OCI-LY1 (cell line): ENCODE data around the gene CHRNB2.

Experiments used
- H2AFZ ChIP-seq: fragments of 200-600 bp; sonication (generic), shearing (Covaris generic); 2 replicates; pipeline ENCODE4 v1.6.0; 2014; ENCODE audit warnings: antibody characterized with exemption, mild to moderate bottlenecking, low read length
- H3F3A ChIP-seq: fragments of 200-600 bp; sonication (generic), shearing (Covaris generic); 2 replicates; pipeline ENCODE4 v1.6.0; 2014; ENCODE audit warnings: mild to moderate bottlenecking, antibody characterized with exemption, low read length, moderate library complexity; ENCODE audit not compliant: insufficient read depth
- H3K27ac ChIP-seq: fragments of 200-600 bp; sonication (generic); 2 replicates; pipeline ENCODE4 v1.5.1; 2014; ENCODE audit warnings: low read length, mixed run types, mild to moderate bottlenecking, low read depth; ENCODE audit not compliant: poor library complexity, severe bottlenecking
- H3K27me3 ChIP-seq: fragments of 200-600 bp; sonication (generic); 2 replicates; pipeline ENCODE4 v1.6.0; 2014; ENCODE audit warnings: antibody characterized with exemption, mild to moderate bottlenecking, low read length, moderate library complexity; ENCODE audit not compliant: insufficient read depth
- H3K36me3 ChIP-seq: fragments of 200-600 bp; sonication (generic); 2 replicates; pipeline ENCODE4 v1.6.1; 2014; ENCODE audit warnings: mild to moderate bottlenecking, antibody characterized with exemption, low read length, moderate library complexity, mixed read lengths; ENCODE audit not compliant: insufficient read depth
- H3K4me1 ChIP-seq: fragments of 200-600 bp; sonication (generic); 2 replicates; pipeline ENCODE4 v1.5.1; 2014; ENCODE audit warnings: mild to moderate bottlenecking, low read length, moderate library complexity; ENCODE audit not compliant: insufficient read depth, severe bottlenecking
- H3K4me2 ChIP-seq: fragments of 200-600 bp; sonication (generic), shearing (Covaris generic); 2 replicates; pipeline ENCODE4 v1.6.1; 2014; ENCODE audit warnings: low read length
- H3K4me3 ChIP-seq: fragments of 200-600 bp; sonication (generic); 2 replicates; pipeline ENCODE4 v1.5.1; 2014; ENCODE audit warnings: low read length, low read depth, mild to moderate bottlenecking, mixed read lengths; ENCODE audit not compliant: poor library complexity, severe bottlenecking
- H3K79me2 ChIP-seq: fragments of 200-600 bp; shearing (Covaris generic); 2 replicates; pipeline ENCODE4 v1.6.1; 2016; ENCODE audit warnings: mixed run types, low read length, mixed read lengths; ENCODE audit not compliant: insufficient read depth
- H3K9ac ChIP-seq: fragments of 200-600 bp; sonication (generic), shearing (Covaris generic); 2 replicates; pipeline ENCODE4 v1.6.1; 2014; ENCODE audit warnings: mild to moderate bottlenecking, low read length, mixed read lengths
- H3K9me2 ChIP-seq: fragments of 200-600 bp; sonication (generic), shearing (Covaris generic); 2 replicates; pipeline ENCODE4 v1.6.1; 2014; ENCODE audit warnings: low read depth, mild to moderate bottlenecking, low read length, mixed read lengths
- H3K9me3 ChIP-seq: fragments of 200-600 bp; shearing (Covaris generic); 2 replicates; pipeline ENCODE4 v1.6.1; 2014; ENCODE audit warnings: low read length, mixed read lengths
- H4K20me1 ChIP-seq: fragments of 200-600 bp; sonication (generic), shearing (Covaris generic); 2 replicates; pipeline ENCODE4 v1.6.0; 2016; ENCODE audit warnings: mild to moderate bottlenecking, low read length; ENCODE audit not compliant: insufficient read depth
- CTCF ChIP-seq: fragments of 200-600 bp; sonication (generic), shearing (Covaris generic); IDR thresholded peaks from 2 replicates; pipeline ENCODE4 v1.5.1; 2017; ENCODE audit warnings: mild to moderate bottlenecking, antibody characterized with exemption, low read length, moderate library complexity, mixed read lengths
- EZH2 ChIP-seq: fragments of 200-600 bp; sonication (generic), shearing (Covaris generic); IDR thresholded peaks from 2 replicates; pipeline ENCODE4 v1.8.0; 2017; ENCODE audit warnings: borderline replicate concordance, mixed run types, mild to moderate bottlenecking, antibody characterized with exemption, low read length, moderate library complexity, mixed read lengths

The CHRNB2 gene

GRCh38 chr1:154619181-154619948 lies 51.8 kb downstream of the CHRNB2 start:
- Histone ChIP-seq H3F3A (no peaks in the 10 kb centered on the region), H4K20me1 (no peaks in the 10 kb centered on the region), H3K9ac (no peak overlapping the region), H3K79me2 (peaks cover 60% of the 10 kb centered on the region), H3K4me1 (peaks cover 9% of the 10 kb centered on the region), H3K27me3 (no peaks in the 10 kb centered on the region), H3K4me2 (no peak overlapping the region), H3K4me3 (no peak overlapping the region), H3K9me3 (no peaks in the 10 kb centered on the region), H2AFZ (no peak overlapping the region), H3K27ac (no peak overlapping the region), H3K9me2 (no peaks in the 10 kb centered on the region), H3K36me3 (peaks cover 22% of the 10 kb centered on the region; the same call in 1 of the 2 replicates)
- TF ChIP-seq CTCF, result no peak
- no peak for TF ChIP-seq EZH2

GRCh38 chr1:154620751-154621150 lies 53.2 kb downstream of the CHRNB2 start:
- Histone ChIP-seq H3K4me2 (no peak overlapping the region), H4K20me1 (no peaks in the 10 kb centered on the region)

GRCh38 chr1:154621875-154622274 lies 54.3 kb downstream of the CHRNB2 start:
- Histone ChIP-seq H2AFZ (no peak overlapping the region), H3K4me2 (no peak overlapping the region), H4K20me1 (no peaks in the 10 kb centered on the region), H3K4me3 (no peak overlapping the region), H3F3A (no peaks in the 10 kb centered on the region), H3K36me3 (peaks cover 29% of the 10 kb centered on the region; the same call in 1 of the 2 replicates), H3K27me3 (no peaks in the 10 kb centered on the region), H3K9ac (no peak overlapping the region), H3K9me3 (no peaks in the 10 kb centered on the region), H3K9me2 (no peaks in the 10 kb centered on the region), H3K79me2 (peaks cover 69% of the 10 kb centered on the region), H3K27ac (no peak overlapping the region), H3K4me1 (peaks cover 17% of the 10 kb centered on the region)
- TF ChIP-seq EZH2 (no peak), CTCF (no peak)

More at GRCh38 chr1:154620751-154621150, 53.2 kb downstream of the CHRNB2 start:
- Histone ChIP-seq H3K9ac (no peak overlapping the region), H3K79me2 (peaks cover 66% of the 10 kb centered on the region), H3K9me3 (no peaks in the 10 kb centered on the region), H3K4me1 (peaks cover 9% of the 10 kb centered on the region), H2AFZ (no peak overlapping the region), H3K36me3 (peaks cover 29% of the 10 kb centered on the region; the same call in 1 of the 2 replicates), H3K9me2 (no peaks in the 10 kb centered on the region), H3F3A (no peaks in the 10 kb centered on the region), H3K27ac (no peak overlapping the region), H3K27me3 (no peaks in the 10 kb centered on the region), H3K4me3 (no peak overlapping the region)
- no peak for TF ChIP-seq CTCF
- no peak for TF ChIP-seq EZH2
